ENCODE data around the gene TSHZ1.

The TSHZ1 gene

GRCh38 chr18:75165926-75166325 lies 44.7 kb upstream of the TSHZ1 start:
- no peaks in the 10 kb centered on the region for H3F3A ChIP-seq (ENCODE audit: insufficient read depth, low read length)
- no peak overlapping the region for H3K4me2 ChIP-seq (ENCODE audit: low read length)
- H3K4me1 ChIP-seq (ENCODE audit: insufficient read depth, low read length, severe bottlenecking), result peaks cover 6% of the 10 kb centered on the region
- H2AFZ ChIP-seq (ENCODE audit: low read length), result no peak overlapping the region
- H3K79me2 ChIP-seq (ENCODE audit: insufficient read depth, low read length), result no peaks in the 10 kb centered on the region
- H3K9me2 ChIP-seq (ENCODE audit: low read depth, low read length), result no peaks in the 10 kb centered on the region
- H3K9ac ChIP-seq (ENCODE audit: low read length), result no peak overlapping the region
- H4K20me1 ChIP-seq (ENCODE audit: insufficient read depth, low read length), result no peaks in the 10 kb centered on the region
- no peaks in the 10 kb centered on the region for H3K36me3 ChIP-seq (ENCODE audit: insufficient read depth, low read length)
- H3K9me3 ChIP-seq (ENCODE audit: low read length), result no peaks in the 10 kb centered on the region
- no peak overlapping the region for H3K4me3 ChIP-seq (ENCODE audit: low read depth, low read length, poor library complexity, severe bottlenecking)
- TF ChIP-seq EZH2 (IDR thresholded peaks at IDR 0.05; ENCODE audit: borderline replicate concordance, low read length) (no peak), CTCF (IDR thresholded peaks at IDR 0.05; ENCODE audit: low read length) (no peak)
- no peaks in the 10 kb centered on the region; the same call in 1 of the 2 replicates for H3K27me3 ChIP-seq (ENCODE audit: insufficient read depth, low read length)
- no peak overlapping the region for H3K27ac ChIP-seq (ENCODE audit: low read depth, low read length, poor library complexity, severe bottlenecking)

GRCh38 chr18:75167137-75167536 lies 43.5 kb upstream of the TSHZ1 start:
- Histone ChIP-seq H3K9me2 (ENCODE audit: low read depth, low read length) (no peaks in the 10 kb centered on the region), H3K36me3 (ENCODE audit: insufficient read depth, low read length) (no peaks in the 10 kb centered on the region), H3F3A (ENCODE audit: insufficient read depth, low read length) (no peaks in the 10 kb centered on the region), H3K9me3 (ENCODE audit: low read length) (no peaks in the 10 kb centered on the region), H3K4me2 (ENCODE audit: low read length) (no peak overlapping the region), H3K79me2 (ENCODE audit: insufficient read depth, low read length) (no peaks in the 10 kb centered on the region), H4K20me1 (ENCODE audit: insufficient read depth, low read length) (no peaks in the 10 kb centered on the region), H3K9ac (ENCODE audit: low read length) (no peak overlapping the region), H3K4me1 (ENCODE audit: insufficient read depth, low read length, severe bottlenecking) (no peaks in the 10 kb centered on the region), H3K4me3 (ENCODE audit: low read depth, low read length, poor library complexity, severe bottlenecking) (no peak overlapping the region), H3K27me3 (ENCODE audit: insufficient read depth, low read length) (no peaks in the 10 kb centered on the region; the same call in 1 of the 2 replicates), H2AFZ (ENCODE audit: low read length) (no peak overlapping the region), H3K27ac (ENCODE audit: low read depth, low read length, poor library complexity, severe bottlenecking) (no peak overlapping the region)
- TF ChIP-seq CTCF (IDR thresholded peaks at IDR 0.05; ENCODE audit: low read length) (no peak), EZH2 (IDR thresholded peaks at IDR 0.05; ENCODE audit: borderline replicate concordance, low read length) (no peak)

GRCh38 chr18:75167759-75168618 lies 42.6 kb upstream of the TSHZ1 start:
- H3K4me3 ChIP-seq (ENCODE audit: low read depth, low read length, poor library complexity, severe bottlenecking), result no peak overlapping the region
- H3K27ac ChIP-seq (ENCODE audit: low read depth, low read length, poor library complexity, severe bottlenecking), result no peak overlapping the region
- no peak overlapping the region for H2AFZ ChIP-seq (ENCODE audit: low read length)
- H3K4me2 ChIP-seq (ENCODE audit: low read length), result no peak overlapping the region
- TF ChIP-seq EZH2 (IDR thresholded peaks at IDR 0.05; ENCODE audit: borderline replicate concordance, low read length), result no peak
- TF ChIP-seq CTCF (IDR thresholded peaks at IDR 0.05; ENCODE audit: low read length), result no peak
- H3K27me3 ChIP-seq (ENCODE audit: insufficient read depth, low read length), result no peaks in the 10 kb centered on the region; the same call in 1 of the 2 replicates
- no peak overlapping the region for H3K9ac ChIP-seq (ENCODE audit: low read length)
- no peaks in the 10 kb centered on the region for H3K9me3 ChIP-seq (ENCODE audit: low read length)
- H3K79me2 ChIP-seq (ENCODE audit: insufficient read depth, low read length), result no peaks in the 10 kb centered on the region
- H3K36me3 ChIP-seq (ENCODE audit: insufficient read depth, low read length), result no peaks in the 10 kb centered on the region
- no peaks in the 10 kb centered on the region for H3F3A ChIP-seq (ENCODE audit: insufficient read depth, low read length)
- H4K20me1 ChIP-seq (ENCODE audit: insufficient read depth, low read length), result no peaks in the 10 kb centered on the region
- no peaks in the 10 kb centered on the region for H3K9me2 ChIP-seq (ENCODE audit: low read depth, low read length)
- H3K4me1 ChIP-seq (ENCODE audit: insufficient read depth, low read length, severe bottlenecking), result no peaks in the 10 kb centered on the region
